Left renal pelvis (tissue), 4 donors: ENCODE results near the gene CHD3. TPM values are rescaled to one million over a fixed set of nuclear protein-coding genes. Genes with fewer than 3 reads are reported as not detected.

ENCODE experiments used
- DNase-seq, 4 donors: peaks; one replicate each; pipeline ENCODE4 v3.0.0-alpha.2; 2013; ENCODE audit warnings: low read depth in 4 of 4, low spot score in 3 of 4
- polyA plus RNA-seq, 4 donors: library from polyadenylated mRNA; unstranded; fragments of 120-200 nt; gene quantifications; one replicate each; pipeline ENCODE4 v1.2.1, GENCODE V29; 2013; ENCODE audit not compliant: insufficient read length in 4 of 4

CHD3 gene
- polyA plus RNA-seq, 4 donors, result 146 to 213 (median 186) TPM

- DNase-seq, result no peak
These were observed 23.5 kb upstream of the CHD3 start for GRCh38 chr17:7864995-7865650.

- no peak for DNase-seq
These were observed 20.7 kb upstream of the CHD3 start for GRCh38 chr17:7867881-7868329.

GRCh38 chr17:7873051-7873450, 15.5 kb upstream of the CHD3 start:
- no peak for DNase-seq

GRCh38 chr17:7875804-7876370, 12.7 kb upstream of the CHD3 start:
- no peak for DNase-seq

- DNase-seq, result no peak
These were observed 10.4 kb upstream of the CHD3 start for GRCh38 chr17:7878234-7878633.

GRCh38 chr17:7880076-7880868, 8.3 kb upstream of the CHD3 start:
- DNase-seq, result no peak

- no peak for DNase-seq
These were observed 7.1 kb upstream of the CHD3 start for GRCh38 chr17:7881276-7882054.

- no peak for DNase-seq
These were observed 6.5 kb upstream of the CHD3 start for GRCh38 chr17:7882068-7882467.

- DNase-seq, result no peak
These were observed 6.0 kb upstream of the CHD3 start for GRCh38 chr17:7882629-7883028.

- DNase-seq, result peak in 2 of 4 donors; percentile 30 to 32
These were observed 4.7 kb upstream of the CHD3 start for GRCh38 chr17:7883781-7884386.

- DNase-seq, result no peak
These were observed 3.8 kb upstream of the CHD3 start for GRCh38 chr17:7884581-7885366.

- peak in 2 of 4 donors; percentile 59 to 64 for DNase-seq
These were observed 3.0 kb upstream of the CHD3 start for GRCh38 chr17:7885367-7886226.

- DNase-seq, result peak in 2 of 4 donors; percentile 29 to 36
These were observed 2.2 kb upstream of the CHD3 start for GRCh38 chr17:7886227-7887037.

- no peak for DNase-seq
These were observed 1.5 kb upstream of the CHD3 start for GRCh38 chr17:7887038-7887481.

GRCh38 chr17:7887482-7888183, 956 bp upstream of the CHD3 start:
- peak; percentile 91 to 97 (median 94) for DNase-seq

GRCh38 chr17:7889166-7889955, 772 bp downstream of the CHD3 start:
- DNase-seq, result peak in 2 of 4 donors; percentile 77
